Activated B cell treated with CpG ODN at 0.5 μM for 24 hours (primary cell): ENCODE measurements around the gene LMO3. TPM values are rescaled to one million over a fixed set of nuclear protein-coding genes. Genes with fewer than 3 reads are reported as not detected.

Experiments used
- ATAC-seq: fragments of 200-7000 bp; cut with Tn5 transposase; one replicate; pipeline ENCODE4 v1.10.0; 2021; ENCODE audit warnings: low read depth, mild to moderate bottlenecking, moderate library complexity
- CTCF ChIA-PET: fragments of 350-600 bp; sonication (Branson Sonifier 250); formaldehyde crosslinking; loops from one replicate; lab custom pipeline; 2021; ENCODE audit warnings: antibody characterized with exemption; lab: Charles Lee
- POLR2A ChIA-PET: fragments of 350-600 bp; sonication (Branson Sonifier 250); formaldehyde crosslinking; loops from one replicate; lab custom pipeline; 2021; ENCODE audit warnings: antibody characterized with exemption; lab: Charles Lee
- DNase-seq: peaks from one replicate; pipeline ENCODE4 v3.0.0; 2022
- H3K27ac Mint-ChIP-seq: one replicate; pipeline ENCODE4 v1.8.0; 2020; ENCODE audit warnings: mixed read lengths
- H3K27me3 Mint-ChIP-seq: one replicate; pipeline ENCODE4 v1.8.0; 2021; ENCODE audit warnings: mixed read lengths
- H3K36me3 Mint-ChIP-seq: one replicate; pipeline ENCODE4 v1.8.0; 2021; ENCODE audit warnings: low read depth, mixed read lengths
- H3K4me1 Mint-ChIP-seq: one replicate; pipeline ENCODE4 v1.8.0; 2021; ENCODE audit warnings: mixed read lengths
- H3K4me3 Mint-ChIP-seq: one replicate; pipeline ENCODE4 v1.8.0; 2020; ENCODE audit warnings: mild to moderate bottlenecking, mixed read lengths
- H3K9me3 Mint-ChIP-seq: one replicate; pipeline ENCODE4 v1.8.0; 2020; ENCODE audit warnings: mixed read lengths
- intact Hi-C: fragments of 100-400 bp; cut with micrococcal nuclease; formaldehyde crosslinking; loops from one replicate; pipeline ENCODE4 v1.15.1; 2024
- total RNA-seq: library from RNA; stranded (reverse); gene quantifications from 2 replicates; pipeline ENCODE4 v1.2.3, GENCODE V29; 2022
- TF ChIP-seq, protein P1 (sequence below): fragments of 200-600 bp; IDR thresholded peaks from one replicate; pipeline ENCODE4 v1.8.0; 2022; ENCODE audit warnings: antibody characterized with exemption, mild to moderate bottlenecking

The LMO3 gene
- total RNA-seq, 1 donor from 2014 or later, result not detected

DNA sequence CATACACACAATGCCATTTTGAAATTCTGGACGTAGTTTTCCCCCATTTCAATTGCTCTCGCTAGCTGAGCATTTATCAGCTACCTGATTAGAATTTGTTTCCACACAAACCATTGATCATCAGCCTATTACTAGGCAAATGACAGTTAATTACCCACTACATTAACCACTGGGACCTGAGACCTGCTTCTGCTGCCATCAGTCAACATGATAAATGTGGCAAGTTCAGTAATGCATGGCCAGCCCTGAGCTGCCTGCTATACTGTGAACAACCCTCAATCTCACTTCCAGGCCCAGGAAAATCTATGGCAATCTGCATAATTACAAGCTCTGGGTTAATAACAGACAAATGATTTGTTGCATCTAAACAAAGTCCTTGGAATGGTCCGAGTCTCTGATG lies 43.5 kb downstream of the LMO3 start:
- no peaks in the 10 kb centered on the region for H3K27me3 Mint-ChIP-seq
- DNase-seq (no peak), ATAC-seq (no peak)
- TF ChIP-seq, protein P1, sequence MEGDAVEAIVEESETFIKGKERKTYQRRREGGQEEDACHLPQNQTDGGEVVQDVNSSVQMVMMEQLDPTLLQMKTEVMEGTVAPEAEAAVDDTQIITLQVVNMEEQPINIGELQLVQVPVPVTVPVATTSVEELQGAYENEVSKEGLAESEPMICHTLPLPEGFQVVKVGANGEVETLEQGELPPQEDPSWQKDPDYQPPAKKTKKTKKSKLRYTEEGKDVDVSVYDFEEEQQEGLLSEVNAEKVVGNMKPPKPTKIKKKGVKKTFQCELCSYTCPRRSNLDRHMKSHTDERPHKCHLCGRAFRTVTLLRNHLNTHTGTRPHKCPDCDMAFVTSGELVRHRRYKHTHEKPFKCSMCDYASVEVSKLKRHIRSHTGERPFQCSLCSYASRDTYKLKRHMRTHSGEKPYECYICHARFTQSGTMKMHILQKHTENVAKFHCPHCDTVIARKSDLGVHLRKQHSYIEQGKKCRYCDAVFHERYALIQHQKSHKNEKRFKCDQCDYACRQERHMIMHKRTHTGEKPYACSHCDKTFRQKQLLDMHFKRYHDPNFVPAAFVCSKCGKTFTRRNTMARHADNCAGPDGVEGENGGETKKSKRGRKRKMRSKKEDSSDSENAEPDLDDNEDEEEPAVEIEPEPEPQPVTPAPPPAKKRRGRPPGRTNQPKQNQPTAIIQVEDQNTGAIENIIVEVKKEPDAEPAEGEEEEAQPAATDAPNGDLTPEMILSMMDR, result no peak
- intact Hi-C loops, result no loop called here
- ChIA-PET CTCF (no interaction called here), POLR2A (no interaction called here)
- no peaks in the 10 kb centered on the region for H3K4me1 Mint-ChIP-seq
- no peak overlapping the region for H3K27ac Mint-ChIP-seq
- no peaks in the 10 kb centered on the region for H3K36me3 Mint-ChIP-seq
- H3K4me3 Mint-ChIP-seq, result no peak overlapping the region
- H3K9me3 Mint-ChIP-seq, result no peaks in the 10 kb centered on the region

DNA sequence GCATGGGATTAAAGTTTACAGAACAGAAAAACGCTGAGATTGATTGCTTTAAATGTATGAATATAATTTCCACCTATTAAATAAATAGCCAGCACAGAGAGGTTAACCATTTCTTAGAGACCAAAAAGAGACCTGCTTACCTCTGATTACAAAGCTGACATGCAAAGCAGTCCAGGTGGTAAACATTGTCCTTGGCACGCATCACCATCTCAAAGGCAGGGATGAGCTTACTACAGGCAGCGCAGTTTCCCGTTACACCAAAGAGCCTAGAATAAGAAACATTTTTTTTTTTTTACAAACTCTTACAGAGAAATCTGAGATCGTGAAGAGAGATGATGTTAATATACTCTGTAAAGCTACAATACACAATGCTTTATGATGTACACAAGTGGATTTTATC lies 45.7 kb downstream of the LMO3 start:
- Mint-ChIP-seq H3K36me3 (no peaks in the 10 kb centered on the region), H3K27me3 (no peaks in the 10 kb centered on the region), H3K4me3 (no peak overlapping the region), H3K4me1 (no peaks in the 10 kb centered on the region), H3K9me3 (no peaks in the 10 kb centered on the region), H3K27ac (no peak overlapping the region)
- TF ChIP-seq, protein P1, result no peak
- ChIA-PET POLR2A (no interaction called here), CTCF (no interaction called here)
- intact Hi-C loops, result no loop called here
- ATAC-seq, result no peak
- no peak for DNase-seq

DNA sequence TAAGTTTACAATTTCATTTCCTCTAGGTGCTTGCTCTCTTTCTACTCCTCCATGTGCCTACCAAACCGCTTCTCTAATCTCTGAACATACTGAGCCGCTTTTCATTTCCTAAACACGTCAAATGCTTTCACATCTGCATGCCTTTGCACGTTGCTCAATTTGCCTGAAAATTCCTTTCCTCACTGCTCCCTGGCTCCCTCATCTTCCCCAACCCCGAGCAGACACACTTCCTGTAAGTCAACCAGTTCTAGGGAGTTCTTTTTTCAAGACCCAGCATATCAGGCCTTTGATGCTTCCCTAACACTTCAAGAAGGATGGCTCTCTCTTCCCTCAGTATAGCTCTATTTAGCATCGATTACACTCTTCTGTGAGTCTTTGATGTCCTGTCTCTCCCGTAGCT lies 50.3 kb downstream of the LMO3 start:
- no peak for DNase-seq
- no peak overlapping the region for H3K4me3 Mint-ChIP-seq
- ChIA-PET CTCF (no interaction called here), POLR2A (no interaction called here)
- ATAC-seq, result no peak
- no peaks in the 10 kb centered on the region for H3K4me1 Mint-ChIP-seq
- TF ChIP-seq, protein P1, result no peak
- H3K27me3 Mint-ChIP-seq, result no peaks in the 10 kb centered on the region
- intact Hi-C loops, result no loop called here
- no peak overlapping the region for H3K27ac Mint-ChIP-seq
- no peaks in the 10 kb centered on the region for H3K9me3 Mint-ChIP-seq
- no peaks in the 10 kb centered on the region for H3K36me3 Mint-ChIP-seq

DNA sequence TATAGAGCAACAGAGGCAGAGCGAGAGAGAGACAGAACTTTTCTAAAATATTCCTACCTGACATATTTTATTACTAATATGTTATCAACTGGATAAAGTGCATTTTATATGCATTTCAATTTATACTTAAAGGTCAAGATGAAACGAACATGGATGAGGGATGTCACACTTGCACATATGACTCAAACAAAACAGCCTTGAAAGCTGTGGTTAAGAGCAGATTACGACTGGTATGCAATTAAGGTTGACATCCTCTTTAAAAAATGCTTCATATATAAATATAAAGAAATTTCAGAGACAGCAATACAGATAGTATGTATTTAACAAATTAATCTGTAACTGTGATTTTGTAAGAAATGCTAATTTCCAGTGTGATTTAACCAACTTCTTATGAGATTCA lies 52.5 kb downstream of the LMO3 start:
- no peaks in the 10 kb centered on the region for H3K9me3 Mint-ChIP-seq
- no peaks in the 10 kb centered on the region for H3K36me3 Mint-ChIP-seq
- H3K4me3 Mint-ChIP-seq, result no peak overlapping the region
- CTCF ChIA-PET, result no interaction called here
- no peak for DNase-seq
- TF ChIP-seq, protein P1, result no peak
- no peaks in the 10 kb centered on the region for H3K4me1 Mint-ChIP-seq
- H3K27ac Mint-ChIP-seq, result no peak overlapping the region
- intact Hi-C loops, result no loop called here
- ATAC-seq, result no peak
- H3K27me3 Mint-ChIP-seq, result no peaks in the 10 kb centered on the region
- POLR2A ChIA-PET, result no interaction called here

DNA sequence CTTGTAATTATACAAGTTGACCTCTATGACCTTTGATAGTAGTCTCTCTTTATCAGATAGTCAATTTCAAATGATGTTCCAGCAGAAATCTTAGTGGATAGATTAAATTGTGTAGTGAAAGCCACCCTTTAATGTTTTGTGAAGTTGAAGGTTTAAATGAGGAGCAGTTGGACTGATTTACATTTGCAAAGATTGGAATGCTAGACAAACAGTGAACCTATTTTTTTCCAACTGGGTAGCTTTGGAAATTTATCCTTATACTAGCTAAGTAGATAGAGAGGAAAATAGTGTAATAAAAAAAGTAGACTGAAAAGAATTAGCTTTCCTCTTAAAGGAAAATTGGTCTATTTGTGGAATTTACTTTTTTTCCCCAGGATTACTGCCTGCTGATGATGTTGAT lies 53.7 kb downstream of the LMO3 start:
- ATAC-seq (no peak), DNase-seq (no peak)
- intact Hi-C loops, result no loop called here
- Mint-ChIP-seq H3K27me3 (no peaks in the 10 kb centered on the region), H3K4me3 (no peak overlapping the region), H3K36me3 (no peaks in the 10 kb centered on the region), H3K4me1 (no peaks in the 10 kb centered on the region), H3K9me3 (no peaks in the 10 kb centered on the region), H3K27ac (no peak overlapping the region)
- CTCF ChIA-PET, result no interaction called here
- TF ChIP-seq, protein P1, result no peak
- POLR2A ChIA-PET, result no interaction called here
